Breast epithelium (tissue), 3 donors: ENCODE results near the gene ZNF516.

Experiments used
- POLR2A ChIP-seq: fragments of 450-650 bp; IDR thresholded peaks from one replicate; pipeline ENCODE4 v1.6.1; 2016; ENCODE audit warnings: antibody characterized with exemption, mild to moderate bottlenecking, moderate library complexity
- POLR2AphosphoS5 ChIP-seq, 3 donors: sonication (generic); formaldehyde crosslinking; IDR thresholded peaks; one replicate each; pipeline ENCODE4 v1.6.1; 2017; ENCODE audit warnings: antibody characterized with exemption in 3 of 3
- TF ChIP-seq, protein P1 (sequence below), 3 donors: fragments of 450-650 bp; IDR thresholded peaks; one replicate each; pipeline ENCODE4 v1.5.1; 2016 to 2017; ENCODE audit warnings: antibody characterized with exemption in 3 of 3, mild to moderate bottlenecking in 3 of 3, moderate library complexity in 3 of 3

GRCh38 chr18:76456823-76457222 lies 38.2 kb downstream of the ZNF516 start:
- TF ChIP-seq POLR2AphosphoS5 (IDR thresholded peaks at IDR 0.05): no peak
- TF ChIP-seq, protein P1, sequence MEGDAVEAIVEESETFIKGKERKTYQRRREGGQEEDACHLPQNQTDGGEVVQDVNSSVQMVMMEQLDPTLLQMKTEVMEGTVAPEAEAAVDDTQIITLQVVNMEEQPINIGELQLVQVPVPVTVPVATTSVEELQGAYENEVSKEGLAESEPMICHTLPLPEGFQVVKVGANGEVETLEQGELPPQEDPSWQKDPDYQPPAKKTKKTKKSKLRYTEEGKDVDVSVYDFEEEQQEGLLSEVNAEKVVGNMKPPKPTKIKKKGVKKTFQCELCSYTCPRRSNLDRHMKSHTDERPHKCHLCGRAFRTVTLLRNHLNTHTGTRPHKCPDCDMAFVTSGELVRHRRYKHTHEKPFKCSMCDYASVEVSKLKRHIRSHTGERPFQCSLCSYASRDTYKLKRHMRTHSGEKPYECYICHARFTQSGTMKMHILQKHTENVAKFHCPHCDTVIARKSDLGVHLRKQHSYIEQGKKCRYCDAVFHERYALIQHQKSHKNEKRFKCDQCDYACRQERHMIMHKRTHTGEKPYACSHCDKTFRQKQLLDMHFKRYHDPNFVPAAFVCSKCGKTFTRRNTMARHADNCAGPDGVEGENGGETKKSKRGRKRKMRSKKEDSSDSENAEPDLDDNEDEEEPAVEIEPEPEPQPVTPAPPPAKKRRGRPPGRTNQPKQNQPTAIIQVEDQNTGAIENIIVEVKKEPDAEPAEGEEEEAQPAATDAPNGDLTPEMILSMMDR (IDR thresholded peaks at IDR 0.05): no peak
- TF ChIP-seq POLR2A: no peak
